Measurements from ENCODE around the gene CENPX. TPM values are rescaled to one million over a fixed set of nuclear protein-coding genes. Genes with fewer than 3 reads are reported as not detected.
A peak's percentile ranks its signal among the peaks of the same experiment; 100 is the strongest.

Gene CENPX
- total and polyA plus RNA-seq, 2 of the 13 experiments (the other 11 are each of a cell fraction or from before 2014, with no cell fraction given) = 92.7 to 170 TPM

DNA sequence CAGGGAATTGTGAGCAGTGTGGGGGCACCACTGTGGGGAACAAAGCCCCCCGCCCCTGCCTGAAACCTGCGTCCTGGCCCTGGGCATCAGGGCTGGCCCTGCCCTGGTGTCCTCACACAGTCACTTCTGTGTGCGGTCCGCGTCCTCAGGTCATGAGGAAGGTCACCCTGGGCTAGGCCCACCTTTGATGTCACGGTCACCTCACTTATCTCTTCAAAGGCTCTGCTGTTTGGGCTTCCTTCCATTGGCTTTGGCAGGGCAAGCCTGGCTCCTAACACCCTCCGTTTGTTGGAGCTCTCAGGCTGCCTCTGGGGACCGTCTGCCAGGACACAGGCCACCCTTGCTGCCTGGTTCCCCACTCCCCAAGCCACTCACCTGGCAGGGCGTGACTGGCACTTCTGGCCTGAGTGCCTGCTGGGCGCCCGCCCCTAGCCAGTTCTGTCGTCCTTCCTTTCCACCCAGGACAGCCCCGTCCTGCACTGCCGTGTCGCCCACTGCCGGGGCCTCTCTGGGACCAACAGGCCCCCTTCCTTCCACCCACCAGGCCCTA lies 8.8 kb downstream of the CENPX start (continued):
- no peak for TF ChIP-seq ZNF512 (CRISPR knock-in tag; IDR thresholded peaks at IDR 0.05)
- TF ChIP-seq ONECUT2 (CRISPR knock-in tag; IDR thresholded peaks at IDR 0.05) = no peak
- TF ChIP-seq, protein P1, sequence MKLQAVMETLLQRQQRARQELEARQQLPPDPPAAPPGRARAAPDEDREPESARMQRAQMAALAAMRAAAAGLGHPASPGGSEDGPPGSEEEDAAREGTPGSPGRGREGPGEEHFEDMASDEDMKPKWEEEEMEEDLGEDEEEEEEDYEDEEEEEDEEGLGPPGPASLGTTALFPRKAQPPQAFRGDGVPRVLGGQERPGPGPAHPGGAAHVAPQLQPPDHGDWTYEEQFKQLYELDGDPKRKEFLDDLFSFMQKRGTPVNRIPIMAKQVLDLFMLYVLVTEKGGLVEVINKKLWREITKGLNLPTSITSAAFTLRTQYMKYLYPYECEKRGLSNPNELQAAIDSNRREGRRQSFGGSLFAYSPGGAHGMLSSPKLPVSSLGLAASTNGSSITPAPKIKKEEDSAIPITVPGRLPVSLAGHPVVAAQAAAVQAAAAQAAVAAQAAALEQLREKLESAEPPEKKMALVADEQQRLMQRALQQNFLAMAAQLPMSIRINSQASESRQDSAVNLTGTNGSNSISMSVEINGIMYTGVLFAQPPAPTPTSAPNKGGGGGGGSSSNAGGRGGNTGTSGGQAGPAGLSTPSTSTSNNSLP (IDR thresholded peaks at IDR 0.05; ENCODE audit: low read depth, low read length) = no peak
- TF ChIP-seq KLF13 (CRISPR knock-in tag; IDR thresholded peaks at IDR 0.05) = no peak
- no peak for TF ChIP-seq ATAD3A (CRISPR knock-in tag; IDR thresholded peaks at IDR 0.05)
- no peak for TF ChIP-seq ZNF563 (CRISPR knock-in tag; IDR thresholded peaks at IDR 0.05)
- no peak for TF ChIP-seq DPF2 (CRISPR knock-in tag; IDR thresholded peaks at IDR 0.05; ENCODE audit: borderline replicate concordance, low read depth)
- peak; percentile 79 for TF ChIP-seq ZBTB21 (CRISPR knock-in tag; IDR thresholded peaks at IDR 0.05)
- no peak for TF ChIP-seq ZNF607 (CRISPR knock-in tag; IDR thresholded peaks at IDR 0.05; ENCODE audit: borderline replicate concordance)
- no peak for TF ChIP-seq ZNF329 (CRISPR knock-in tag; IDR thresholded peaks at IDR 0.05; ENCODE audit: low read depth)
- TF ChIP-seq, protein P2, sequence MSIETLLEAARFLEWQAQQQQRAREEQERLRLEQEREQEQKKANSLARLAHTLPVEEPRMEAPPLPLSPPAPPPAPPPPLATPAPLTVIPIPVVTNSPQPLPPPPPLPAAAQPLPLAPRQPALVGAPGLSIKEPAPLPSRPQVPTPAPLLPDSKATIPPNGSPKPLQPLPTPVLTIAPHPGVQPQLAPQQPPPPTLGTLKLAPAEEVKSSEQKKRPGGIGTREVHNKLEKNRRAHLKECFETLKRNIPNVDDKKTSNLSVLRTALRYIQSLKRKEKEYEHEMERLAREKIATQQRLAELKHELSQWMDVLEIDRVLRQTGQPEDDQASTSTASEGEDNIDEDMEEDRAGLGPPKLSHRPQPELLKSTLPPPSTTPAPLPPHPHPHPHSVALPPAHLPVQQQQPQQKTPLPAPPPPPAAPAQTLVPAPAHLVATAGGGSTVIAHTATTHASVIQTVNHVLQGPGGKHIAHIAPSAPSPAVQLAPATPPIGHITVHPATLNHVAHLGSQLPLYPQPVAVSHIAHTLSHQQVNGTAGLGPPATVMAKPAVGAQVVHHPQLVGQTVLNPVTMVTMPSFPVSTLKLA (IDR thresholded peaks at IDR 0.05) = no peak
- TF ChIP-seq, protein P3, sequence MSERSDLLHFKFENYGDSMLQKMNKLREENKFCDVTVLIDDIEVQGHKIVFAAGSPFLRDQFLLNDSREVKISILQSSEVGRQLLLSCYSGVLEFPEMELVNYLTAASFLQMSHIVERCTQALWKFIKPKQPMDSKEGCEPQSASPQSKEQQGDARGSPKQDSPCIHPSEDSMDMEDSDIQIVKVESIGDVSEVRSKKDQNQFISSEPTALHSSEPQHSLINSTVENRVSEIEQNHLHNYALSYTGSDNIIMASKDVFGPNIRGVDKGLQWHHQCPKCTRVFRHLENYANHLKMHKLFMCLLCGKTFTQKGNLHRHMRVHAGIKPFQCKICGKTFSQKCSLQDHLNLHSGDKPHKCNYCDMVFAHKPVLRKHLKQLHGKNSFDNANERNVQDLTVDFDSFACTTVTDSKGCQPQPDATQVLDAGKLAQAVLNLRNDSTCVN (CRISPR knock-in tag; IDR thresholded peaks at IDR 0.05; ENCODE audit: borderline replicate concordance) = no peak
- no peak for TF ChIP-seq PRMT3 (CRISPR knock-in tag; IDR thresholded peaks at IDR 0.05; ENCODE audit: borderline replicate concordance, low read depth)
- TF ChIP-seq ZFY (CRISPR knock-in tag; IDR thresholded peaks at IDR 0.05) = no peak; the same call in 1 of the 2 replicates
- no peak for TF ChIP-seq ZGPAT (CRISPR knock-in tag; IDR thresholded peaks at IDR 0.05)
- no peak; the same call in 1 of the 2 replicates for TF ChIP-seq ZNF703 (CRISPR knock-in tag; IDR thresholded peaks at IDR 0.05; ENCODE audit: borderline replicate concordance)
- TF ChIP-seq ETV6 (CRISPR knock-in tag; conservative IDR thresholded peaks at IDR 0.05) = no peak
- TF ChIP-seq KLF16 (CRISPR knock-in tag; IDR thresholded peaks at IDR 0.05) = no peak
- no peak for TF ChIP-seq ZNF282 (IDR thresholded peaks at IDR 0.05; ENCODE audit: partially characterized antibody)
- TF ChIP-seq GMEB2 (CRISPR knock-in tag; IDR thresholded peaks at IDR 0.05; ENCODE audit: low read depth) = no peak

Measured in HepG2 (cell line).